ENCODE measurements around the gene REX1BD. TPM values are rescaled to one million over a fixed set of nuclear protein-coding genes. Genes with fewer than 3 reads are reported as not detected.

The REX1BD gene
- total RNA-seq, 1 experiment from 2014 or later: 72.3 TPM

DNA sequence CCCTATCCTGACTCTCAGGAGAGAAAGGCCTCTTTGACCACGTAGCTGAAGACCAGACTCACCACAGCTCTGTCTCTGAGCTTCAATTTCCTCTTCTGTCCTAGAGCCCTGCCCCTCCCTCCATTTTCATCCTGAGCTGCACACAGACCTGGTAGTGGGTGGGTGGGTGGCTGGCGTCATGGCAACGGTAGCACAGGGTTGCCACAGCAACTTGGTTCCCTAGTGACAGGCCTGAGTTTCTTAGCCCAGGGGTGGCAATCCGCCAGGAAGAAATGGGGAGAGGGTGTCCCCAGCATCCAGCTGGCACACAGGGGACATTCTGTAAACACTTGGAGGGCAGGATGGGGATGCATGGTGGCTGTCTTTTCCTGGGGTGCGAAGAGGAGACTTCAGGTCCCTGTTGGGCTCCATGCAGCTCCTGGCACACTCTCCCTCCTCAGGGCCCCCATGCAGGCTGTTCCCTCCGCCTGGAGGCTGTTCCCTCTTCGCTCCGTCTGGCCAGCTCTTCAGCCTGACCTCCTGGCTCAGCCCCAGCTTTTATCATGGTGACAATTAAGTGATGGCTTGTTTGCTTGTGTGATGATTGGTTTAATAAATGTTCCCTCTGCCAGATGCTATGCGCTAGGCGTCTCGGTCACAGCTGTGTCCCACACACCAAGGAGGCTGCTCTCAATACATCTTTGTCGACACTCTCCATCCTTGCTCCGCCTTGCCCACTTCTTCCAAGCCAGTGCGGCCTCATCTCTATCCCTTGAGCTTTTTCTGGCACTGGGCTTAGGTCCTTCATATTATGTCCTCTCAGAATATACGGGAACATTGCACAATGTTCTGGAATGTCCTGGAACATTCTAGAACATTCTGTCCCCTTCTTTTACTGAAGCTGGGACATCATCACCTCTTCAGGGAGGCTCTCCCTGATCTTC is 40.8 kb downstream of the REX1BD start:
- Histone ChIP-seq H2AK5ac (ENCODE audit: insufficient read length, low read length) (no peak overlapping the region), H3T11ph (ENCODE audit: low read length) (no peak overlapping the region), H2AFZ (ENCODE audit: low read length) (no peak overlapping the region), H3K4ac (ENCODE audit: low read depth, low read length) (no peak overlapping the region), H4K91ac (ENCODE audit: insufficient read length, low read depth, low read length) (no peak overlapping the region), H3K27ac (ENCODE audit: insufficient read length, low read depth, low read length) (no peak overlapping the region), H2BK5ac (ENCODE audit: insufficient read length, low read length) (no peak overlapping the region), H3K56ac (ENCODE audit: insufficient read length, low read depth, low read length) (no peak overlapping the region), H3K79me1 (ENCODE audit: insufficient read depth, low read depth, low read length, poor library complexity, severe bottlenecking) (no peaks in the 10 kb centered on the region), H4K20me1 (ENCODE audit: control insufficient read depth, insufficient read depth, insufficient read length) (no peaks in the 10 kb centered on the region), H4K8ac (replicated peaks; ENCODE audit: insufficient read length, low read depth, low read length) (no peak overlapping the region), H3K23ac (ENCODE audit: insufficient read length, low read depth, low read length) (no peak overlapping the region), H2BK15ac (ENCODE audit: low read depth, low read length) (no peak overlapping the region), H3K79me2 (ENCODE audit: insufficient read depth, low read length) (no peaks in the 10 kb centered on the region), H3K14ac (ENCODE audit: insufficient read depth, low read length) (no peak overlapping the region), H2BK20ac (ENCODE audit: low read depth, low read length, poor library complexity, severe bottlenecking) (no peak overlapping the region), H3K9ac (ENCODE audit: extremely low read depth, insufficient read length, low read length) (no peak overlapping the region), H3K23me2 (ENCODE audit: insufficient read length, low read depth, low read length, poor library complexity, severe bottlenecking) (no peaks in the 10 kb centered on the region), H3K9me3 (ENCODE audit: control insufficient read depth, low read depth, low read length) (no peaks in the 10 kb centered on the region), H3K4me1 (ENCODE audit: insufficient read depth, low read length) (no peaks in the 10 kb centered on the region), H2BK12ac (ENCODE audit: insufficient read length, low read depth, low read length) (no peak overlapping the region), H3K27me3 (ENCODE audit: insufficient read depth, low read length) (no peaks in the 10 kb centered on the region), H3K18ac (ENCODE audit: insufficient read length, low read depth, low read length) (no peak overlapping the region), H4K5ac (ENCODE audit: insufficient read length, low read depth, low read length) (no peak overlapping the region), H2BK120ac (ENCODE audit: low read depth, low read length, poor library complexity, severe bottlenecking) (no peak overlapping the region), H3K4me2 (ENCODE audit: insufficient read depth, insufficient read length, low read length) (no peak overlapping the region)
- TF ChIP-seq, protein P1, sequence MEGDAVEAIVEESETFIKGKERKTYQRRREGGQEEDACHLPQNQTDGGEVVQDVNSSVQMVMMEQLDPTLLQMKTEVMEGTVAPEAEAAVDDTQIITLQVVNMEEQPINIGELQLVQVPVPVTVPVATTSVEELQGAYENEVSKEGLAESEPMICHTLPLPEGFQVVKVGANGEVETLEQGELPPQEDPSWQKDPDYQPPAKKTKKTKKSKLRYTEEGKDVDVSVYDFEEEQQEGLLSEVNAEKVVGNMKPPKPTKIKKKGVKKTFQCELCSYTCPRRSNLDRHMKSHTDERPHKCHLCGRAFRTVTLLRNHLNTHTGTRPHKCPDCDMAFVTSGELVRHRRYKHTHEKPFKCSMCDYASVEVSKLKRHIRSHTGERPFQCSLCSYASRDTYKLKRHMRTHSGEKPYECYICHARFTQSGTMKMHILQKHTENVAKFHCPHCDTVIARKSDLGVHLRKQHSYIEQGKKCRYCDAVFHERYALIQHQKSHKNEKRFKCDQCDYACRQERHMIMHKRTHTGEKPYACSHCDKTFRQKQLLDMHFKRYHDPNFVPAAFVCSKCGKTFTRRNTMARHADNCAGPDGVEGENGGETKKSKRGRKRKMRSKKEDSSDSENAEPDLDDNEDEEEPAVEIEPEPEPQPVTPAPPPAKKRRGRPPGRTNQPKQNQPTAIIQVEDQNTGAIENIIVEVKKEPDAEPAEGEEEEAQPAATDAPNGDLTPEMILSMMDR (conservative IDR thresholded peaks at IDR 0.05): no peak
- Mint-ChIP-seq H3K9me3 (no peaks in the 10 kb centered on the region; a peak in 1 of 5 replicates), H3K4me1 (no peaks in the 10 kb centered on the region), H3K27me3 (ENCODE audit: low read depth) (peaks cover 54% of the 10 kb centered on the region), H3K36me3 (ENCODE audit: insufficient read depth in 1 of 3, low read depth in 3 of 3) (no peaks in the 10 kb centered on the region), H3K27ac (no peak overlapping the region), H3K4me3 (no peak overlapping the region)
- no peak for DNase-seq
- no CpG with 5 or more reads among the region's 15 CpGs for WGBS (ENCODE audit: extremely low coverage, insufficient read length, low lambda C conversion rate)

Measured in H9 (cell line).